Activated naive CD4-positive, alpha-beta T cell treated with anti-CD3 and anti-CD28 coated beads, Interleukin-2, amount 50 U/mL, for 72 hours (primary cell): Measurements from ENCODE around the gene VKORC1. TPM values are rescaled to one million over a fixed set of nuclear protein-coding genes. Genes with fewer than 3 reads are reported as not detected.

Experiments
- ATAC-seq, 2 donors: fragments of 150-1000 bp; cut with Tn5 transposase; 2 replicates each; pipeline ENCODE4 v1.10.0; 2021; ENCODE audit warnings: mild to moderate bottlenecking in 2 of 2, moderate library complexity in 2 of 2
- DNase-seq, 2 donors: peaks; one replicate each; pipeline ENCODE4 v3.0.0; 2021 to 2022; ENCODE audit warnings: low spot score in 2 of 2
- H3K27ac Mint-ChIP-seq, 2 donors: one replicate each; pipeline ENCODE4 v1.8.0; 2022; ENCODE audit warnings: mild to moderate bottlenecking in 2 of 2, mixed read lengths in 2 of 2
- H3K36me3 Mint-ChIP-seq, 2 donors: one replicate each; pipeline ENCODE4 v1.8.0; 2022; ENCODE audit warnings: mixed read lengths in 2 of 2
- H3K9me3 Mint-ChIP-seq, 2 donors: one replicate each; pipeline ENCODE4 v1.8.0; 2022; ENCODE audit warnings: mixed read lengths in 2 of 2
- total RNA-seq, 2 donors: library from RNA; stranded (reverse); gene quantifications; one replicate each; pipeline ENCODE4 v1.2.3, GENCODE V29; 2022

Gene VKORC1
- total RNA-seq, 2 donors from 2014 or later, result 41.4 to 91.4 TPM

DNA sequence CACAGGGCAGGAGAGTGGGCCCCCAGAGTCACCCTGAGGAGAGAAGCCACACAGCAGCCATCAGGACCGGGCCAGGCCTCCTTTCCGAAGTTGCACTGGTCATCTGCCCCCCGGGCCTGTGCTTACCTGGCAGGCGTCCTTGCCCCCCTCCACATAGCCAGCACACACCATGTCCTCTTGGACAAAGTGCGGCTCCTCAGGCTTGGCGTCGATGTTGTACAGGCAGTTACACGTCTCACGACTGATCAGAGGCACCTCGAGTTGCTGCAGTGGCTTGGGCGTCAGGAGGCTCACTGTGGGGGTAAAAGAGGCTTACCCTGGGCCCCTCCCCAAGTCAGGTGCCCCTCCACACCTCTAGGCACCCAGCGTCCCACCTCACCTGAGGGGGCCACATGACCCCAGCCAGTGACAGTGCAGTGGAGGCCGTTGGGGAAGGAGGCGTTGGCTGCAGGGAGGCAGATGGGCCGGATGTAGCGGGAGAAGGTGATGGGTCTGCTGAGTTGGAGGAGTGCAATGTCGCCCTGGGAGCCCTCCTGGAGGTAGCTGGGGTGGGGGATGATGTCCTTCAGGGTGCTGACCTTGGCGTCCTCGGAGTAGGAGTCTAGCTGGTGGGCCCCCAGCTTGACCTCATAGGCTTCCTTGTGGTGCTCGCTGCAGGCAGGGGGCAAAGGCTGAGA is 37.8 kb upstream of the VKORC1 start:
- no peaks in the 10 kb centered on the region for H3K9me3 Mint-ChIP-seq
- DNase-seq (no peak), ATAC-seq (no peak)
- H3K27ac Mint-ChIP-seq, result peak overlapping the region in 1 of 2 donors; percentile 15
- no peaks in the 10 kb centered on the region for H3K36me3 Mint-ChIP-seq

- Mint-ChIP-seq H3K36me3 (no peaks in the 10 kb centered on the region), H3K27ac (no peak overlapping the region), H3K9me3 (no peaks in the 10 kb centered on the region)
- ATAC-seq (peak in 1 of 2 donors; percentile 4), DNase-seq (no peak)
Observed at GRCh38 chr16:31131841-31132271, 37.3 kb upstream of the VKORC1 start.

GRCh38 chr16:31131416-31131815 is 36.8 kb upstream of the VKORC1 start:
- Mint-ChIP-seq H3K9me3 (no peaks in the 10 kb centered on the region), H3K27ac (no peak overlapping the region), H3K36me3 (no peaks in the 10 kb centered on the region)
- no peak for ATAC-seq
- DNase-seq, result no peak

DNA sequence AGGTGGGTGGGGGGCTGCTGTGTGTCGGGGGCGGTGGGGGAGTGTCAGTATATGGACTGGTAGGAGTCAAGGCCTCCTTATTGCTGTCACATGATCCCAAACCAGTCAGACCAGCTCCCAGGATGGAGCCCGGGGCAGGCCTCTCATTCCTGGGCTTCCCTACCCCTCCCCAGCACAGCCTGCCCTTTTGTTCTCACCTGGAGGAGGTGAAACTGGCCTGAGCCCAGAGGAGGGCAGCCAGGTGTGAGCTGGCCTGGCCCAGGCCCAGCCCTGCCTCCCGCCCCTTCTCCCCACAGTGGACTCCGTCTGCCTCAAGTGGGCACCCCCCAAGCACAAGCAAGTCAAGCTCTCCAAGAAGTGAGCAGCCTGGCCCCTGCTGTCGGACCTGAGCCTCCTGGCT is 36.3 kb upstream of the VKORC1 start:
- Mint-ChIP-seq H3K36me3 (no peaks in the 10 kb centered on the region), H3K27ac (no peak overlapping the region), H3K9me3 (no peaks in the 10 kb centered on the region)
- ATAC-seq, result no peak
- DNase-seq, result no peak

DNA sequence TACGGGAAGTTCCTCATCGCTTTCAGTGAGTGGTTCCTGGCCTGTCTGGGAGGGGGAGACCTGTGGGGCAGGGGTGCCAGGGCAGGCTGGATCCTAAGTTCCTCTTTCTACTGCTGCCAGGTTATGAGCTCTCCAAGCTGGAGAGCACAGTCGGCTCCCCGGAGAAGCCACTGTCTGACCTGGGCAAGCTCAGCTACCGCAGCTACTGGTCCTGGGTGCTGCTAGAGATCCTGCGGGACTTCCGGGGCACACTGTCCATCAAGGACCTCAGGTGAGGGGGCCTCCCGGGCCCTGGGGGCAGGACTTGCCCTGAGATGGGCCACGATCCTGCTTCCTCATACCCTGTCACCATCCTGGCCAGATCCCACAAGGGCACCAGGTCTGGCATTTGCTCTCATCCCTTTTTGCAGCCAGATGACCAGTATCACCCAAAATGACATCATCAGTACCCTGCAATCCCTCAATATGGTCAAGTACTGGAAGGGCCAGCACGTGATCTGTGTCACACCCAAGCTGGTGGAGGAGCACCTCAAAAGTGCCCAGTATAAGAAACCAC is 35.8 kb upstream of the VKORC1 start:
- no peaks in the 10 kb centered on the region for H3K9me3 Mint-ChIP-seq
- no peak for ATAC-seq
- DNase-seq, result no peak
- H3K36me3 Mint-ChIP-seq, result no peaks in the 10 kb centered on the region
- H3K27ac Mint-ChIP-seq, result peak overlapping the region in 1 of 2 donors; percentile 55

DNA sequence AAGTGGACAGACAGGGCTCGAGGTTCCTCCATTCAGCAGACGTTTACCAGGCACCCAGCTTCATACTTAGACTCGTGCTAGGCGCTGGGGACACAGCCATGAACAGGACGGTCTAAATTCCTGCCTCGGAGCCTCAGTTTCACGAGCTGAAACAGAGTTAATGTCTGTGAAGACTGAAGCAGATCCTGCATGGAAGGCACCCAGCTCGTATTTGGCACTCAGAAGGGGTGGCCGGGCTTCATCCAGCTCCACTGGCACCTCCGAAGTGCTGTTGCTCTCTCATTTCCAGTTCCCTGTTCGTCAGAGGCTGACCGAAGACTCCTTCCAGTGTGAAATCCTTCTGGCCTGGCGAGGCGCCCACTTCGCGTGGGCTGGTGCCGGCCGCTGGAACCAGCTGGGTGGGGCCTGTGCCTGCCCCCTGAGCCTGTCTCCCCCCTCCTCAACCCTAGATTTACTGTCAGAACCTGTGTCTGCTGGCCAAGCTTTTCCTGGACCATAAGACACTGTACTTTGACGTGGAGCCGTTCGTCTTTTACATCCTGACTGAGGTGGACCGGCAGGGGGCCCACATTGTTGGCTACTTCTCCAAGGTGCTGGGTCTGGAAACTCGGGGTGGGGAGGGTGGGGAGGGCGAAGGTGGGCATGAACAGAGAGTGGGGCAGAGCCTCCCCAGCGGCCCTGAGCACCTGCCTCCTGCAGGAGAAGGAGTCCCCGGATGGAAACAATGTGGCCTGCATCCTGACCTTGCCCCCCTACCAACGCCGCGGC is 35.2 kb upstream of the VKORC1 start:
- ATAC-seq (no peak), DNase-seq (no peak)
- Mint-ChIP-seq H3K9me3 (no peaks in the 10 kb centered on the region), H3K27ac (peak overlapping the region in 1 of 2 donors; percentile 14), H3K36me3 (no peaks in the 10 kb centered on the region)

- H3K27ac Mint-ChIP-seq, result peak overlapping the region in 1 of 2 donors; percentile 88
- H3K9me3 Mint-ChIP-seq, result no peaks in the 10 kb centered on the region
- no peak for ATAC-seq
- DNase-seq, result no peak
- H3K36me3 Mint-ChIP-seq, result no peaks in the 10 kb centered on the region
Observed at GRCh38 chr16:31128711-31129567, 34.3 kb upstream of the VKORC1 start.

GRCh38 chr16:31127182-31127581 is 32.6 kb upstream of the VKORC1 start:
- DNase-seq, result no peak
- H3K9me3 Mint-ChIP-seq, result no peaks in the 10 kb centered on the region
- H3K27ac Mint-ChIP-seq, result peak overlapping the region in 1 of 2 donors; percentile 85
- no peak for ATAC-seq
- H3K36me3 Mint-ChIP-seq, result no peaks in the 10 kb centered on the region

GRCh38 chr16:31125844-31126243 is 31.2 kb upstream of the VKORC1 start:
- Mint-ChIP-seq H3K27ac (no peak overlapping the region), H3K9me3 (no peaks in the 10 kb centered on the region), H3K36me3 (peaks cover 0 to under 1% of the 10 kb centered on the region in 2 donors)
- DNase-seq (no peak), ATAC-seq (no peak)

GRCh38 chr16:31120129-31120528 is 25.5 kb upstream of the VKORC1 start:
- ATAC-seq (no peak), DNase-seq (no peak)
- no peaks in the 10 kb centered on the region for H3K9me3 Mint-ChIP-seq
- H3K36me3 Mint-ChIP-seq, result peaks cover 15 to 21% of the 10 kb centered on the region in 2 donors
- no peak overlapping the region for H3K27ac Mint-ChIP-seq

- peaks cover 15 to 21% of the 10 kb centered on the region in 2 donors for H3K36me3 Mint-ChIP-seq
- DNase-seq (no peak), ATAC-seq (no peak)
- peak overlapping the region; percentile 91 to 95 for H3K27ac Mint-ChIP-seq
- H3K9me3 Mint-ChIP-seq, result no peaks in the 10 kb centered on the region
Observed at GRCh38 chr16:31118223-31119155, 23.9 kb upstream of the VKORC1 start.

- Mint-ChIP-seq H3K9me3 (no peaks in the 10 kb centered on the region), H3K27ac (peak within 1 kb of the TSS; percentile 91 to 95), H3K36me3 (peaks cover 15 to 21% of the 10 kb centered on the region in 2 donors)
- peak; percentile 95 for ATAC-seq
- DNase-seq, result peak; percentile 95 to 98
Observed at GRCh38 chr16:31117384-31118222, 23.0 kb upstream of the VKORC1 start, which contains the start of gene KAT8. TSS of gene KAT8 (plus strand) at chr16:31117664. CDS start at chr16:31117682, 18 bp downstream.

- DNase-seq (no peak), ATAC-seq (no peak)
- no peaks in the 10 kb centered on the region for H3K9me3 Mint-ChIP-seq
- H3K36me3 Mint-ChIP-seq, result peaks cover 13 to 17% of the 10 kb centered on the region in 2 donors
- peak overlapping the region in 1 of 2 donors; percentile 88 for H3K27ac Mint-ChIP-seq
Observed at GRCh38 chr16:31114468-31114867, 19.9 kb upstream of the VKORC1 start.

GRCh38 chr16:31113121-31114120 is 18.8 kb upstream of the VKORC1 start:
- Mint-ChIP-seq H3K9me3 (no peaks in the 10 kb centered on the region), H3K27ac (peak overlapping the region in 1 of 2 donors; percentile 75), H3K36me3 (peaks cover 5 to 19% of the 10 kb centered on the region in 2 donors)
- no peak for ATAC-seq
- DNase-seq, result no peak
